ENCODE data around the gene ROMO1.

GRCh38 chr20:35695245-35695749 is 3.9 kb upstream of the ROMO1 start:
- TF ChIP-seq POLR2A (IDR thresholded peaks at IDR 0.05): no peak
- no peak for TF ChIP-seq CTCF (IDR thresholded peaks at IDR 0.05)
- no peak for TF ChIP-seq POLR2AphosphoS5 (IDR thresholded peaks at IDR 0.05)
- no peak for TF ChIP-seq EP300 (IDR thresholded peaks at IDR 0.05)
